HG03175 (cell line): Measurements from ENCODE around the gene LYPD4.

Source experiments
- ATAC-seq: cut with Tn5 transposase; IDR thresholded peaks from one replicate; pipeline ENCODE4 v1.9.1; 2021; ENCODE audit warnings: mild to moderate bottlenecking, moderate library complexity; ENCODE audit not compliant: unreplicated experiment

The LYPD4 gene

GRCh38 chr19:41844601-41845000 is at the start of gene LYPD4:
LYPD4 (minus strand) TSS chr19:41844683; CDS start chr19:41839285, 5,398 bp downstream.
- no peak for ATAC-seq

DNA sequence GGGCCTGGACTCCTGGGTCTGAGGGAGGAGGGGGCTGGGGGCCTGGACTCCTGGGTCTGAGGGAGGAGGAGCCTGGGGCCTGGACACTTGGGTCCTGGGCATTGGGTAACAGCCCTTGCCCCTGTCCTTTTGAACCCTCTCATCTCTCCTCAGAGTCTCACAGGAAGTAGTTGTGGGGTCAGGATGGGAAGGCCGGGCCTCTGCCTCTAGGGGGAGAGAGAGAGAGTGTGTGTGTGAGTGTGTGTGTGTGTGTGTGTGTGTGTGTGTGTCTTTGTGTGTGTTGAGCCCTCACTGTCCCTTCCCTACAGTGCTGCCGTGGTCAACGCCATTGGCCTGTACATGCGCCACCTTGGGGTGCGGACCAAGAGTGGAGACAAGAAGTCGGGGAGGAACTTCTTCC is 49.4 kb upstream of the LYPD4 start:
- no peak for ATAC-seq

DNA sequence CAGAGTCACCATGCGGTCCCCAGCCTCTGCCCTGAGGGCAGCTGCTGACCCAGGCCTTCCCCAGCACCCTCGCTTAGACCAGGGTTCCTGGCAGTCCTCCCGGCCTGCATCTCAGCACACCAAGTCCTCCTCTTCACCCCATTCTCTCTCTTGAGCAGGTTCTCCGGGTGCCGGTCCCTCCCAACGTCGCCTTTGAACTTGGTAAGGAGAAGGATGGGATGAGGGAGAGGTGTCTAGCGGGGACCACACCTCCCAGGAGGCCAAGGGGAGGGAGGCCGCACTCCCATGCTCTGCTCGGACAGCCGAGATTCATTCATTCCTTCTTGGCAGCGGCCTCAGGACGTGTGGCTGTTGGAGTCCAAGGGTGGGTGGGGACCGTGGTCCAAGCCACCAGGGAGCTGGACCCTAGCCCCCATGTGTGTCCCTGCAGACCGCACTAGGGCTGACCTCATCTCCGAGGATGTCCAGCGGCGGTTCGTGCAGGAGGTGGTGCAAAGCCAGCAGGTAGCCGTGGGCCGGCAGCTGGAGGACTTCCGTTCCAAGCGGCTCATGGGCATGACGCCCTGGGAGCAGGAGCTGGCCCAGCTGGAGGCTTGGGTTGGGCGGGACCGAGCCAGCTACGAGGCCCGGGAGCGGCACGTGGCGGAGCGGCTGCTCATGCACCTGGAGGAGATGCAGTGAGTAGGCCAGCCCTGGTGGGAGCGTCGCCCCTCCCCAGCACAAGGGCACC is 47.9 kb upstream of the LYPD4 start:
- ATAC-seq, result no peak

DNA sequence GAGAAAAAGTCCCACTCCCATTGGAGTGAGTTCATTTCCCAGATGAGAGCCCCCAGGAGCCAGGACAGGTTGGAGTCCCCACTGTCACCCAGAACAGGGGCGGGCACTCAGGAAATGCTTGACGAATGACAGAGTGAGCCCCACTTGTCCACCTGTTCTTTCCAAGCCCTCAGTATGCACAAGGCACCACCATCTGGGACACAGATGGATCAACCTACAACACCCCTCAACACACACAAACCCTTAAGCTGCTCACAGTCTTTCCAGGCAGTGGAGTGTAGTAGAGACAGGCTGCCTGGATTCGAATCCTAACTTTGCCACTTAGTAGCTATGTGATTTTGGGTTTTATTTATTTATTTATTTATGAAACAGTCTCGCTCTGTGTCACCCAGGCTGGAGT is 46.5 kb upstream of the LYPD4 start:
- ATAC-seq, result no peak

DNA sequence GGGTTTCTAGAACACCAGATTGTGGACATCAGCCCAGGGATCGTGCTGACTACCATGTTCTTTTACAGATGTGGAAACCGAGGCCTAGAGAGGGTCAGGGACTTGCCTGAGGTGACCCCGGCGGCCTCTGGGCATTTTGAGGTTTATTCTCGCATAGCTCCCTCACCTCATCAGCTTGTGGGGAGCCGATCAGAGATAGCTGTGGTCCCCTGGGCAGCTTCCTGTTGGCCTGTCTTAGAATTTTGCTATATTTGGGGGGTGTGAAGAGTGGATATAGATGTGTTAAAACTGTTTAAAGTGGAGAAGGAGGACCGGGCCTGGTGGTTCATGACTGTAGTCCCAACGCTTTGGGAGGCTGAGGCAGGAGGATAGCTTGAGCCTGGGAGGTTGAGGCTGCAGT is 45.4 kb upstream of the LYPD4 start:
- no peak for ATAC-seq

GRCh38 chr19:41888926-41889325 is 44.4 kb upstream of the LYPD4 start:
- ATAC-seq, result no peak

DNA sequence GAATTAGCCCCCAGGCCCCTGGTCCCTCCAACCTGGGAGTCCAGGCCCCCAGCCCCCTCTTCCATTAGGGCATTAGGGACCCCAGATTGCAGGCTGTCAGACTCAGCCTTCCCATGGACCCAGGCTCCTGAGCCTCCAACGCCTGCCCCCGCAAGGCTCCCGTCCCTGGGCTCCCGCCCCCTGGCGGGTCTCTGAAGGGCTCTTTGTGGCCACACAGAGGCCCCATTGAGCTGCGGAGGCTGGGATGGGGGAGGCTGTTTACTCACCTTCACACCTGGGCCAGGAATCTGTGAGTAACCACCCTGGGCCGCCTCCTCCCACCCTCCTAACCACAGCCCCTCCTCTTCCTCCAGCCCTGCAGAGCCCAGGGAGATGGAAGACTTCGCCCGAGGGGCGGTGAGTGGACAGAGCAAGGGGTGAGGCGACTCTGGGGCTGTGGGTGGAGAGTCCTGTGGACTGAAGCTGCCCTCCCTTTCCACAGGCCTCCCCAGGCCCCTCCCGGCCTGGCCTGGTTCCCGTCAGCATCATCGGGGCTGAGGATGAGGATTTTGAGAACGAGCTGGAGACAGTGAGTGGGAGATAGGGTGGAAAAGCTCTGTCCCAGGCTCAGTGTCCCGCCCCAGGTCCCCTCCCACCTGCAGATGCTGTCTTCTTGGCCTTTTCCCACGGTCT is 43.4 kb upstream of the LYPD4 start:
- ATAC-seq, result no peak

GRCh38 chr19:41886761-41887710 is 42.6 kb upstream of the LYPD4 start:
- ATAC-seq, result no peak

DNA sequence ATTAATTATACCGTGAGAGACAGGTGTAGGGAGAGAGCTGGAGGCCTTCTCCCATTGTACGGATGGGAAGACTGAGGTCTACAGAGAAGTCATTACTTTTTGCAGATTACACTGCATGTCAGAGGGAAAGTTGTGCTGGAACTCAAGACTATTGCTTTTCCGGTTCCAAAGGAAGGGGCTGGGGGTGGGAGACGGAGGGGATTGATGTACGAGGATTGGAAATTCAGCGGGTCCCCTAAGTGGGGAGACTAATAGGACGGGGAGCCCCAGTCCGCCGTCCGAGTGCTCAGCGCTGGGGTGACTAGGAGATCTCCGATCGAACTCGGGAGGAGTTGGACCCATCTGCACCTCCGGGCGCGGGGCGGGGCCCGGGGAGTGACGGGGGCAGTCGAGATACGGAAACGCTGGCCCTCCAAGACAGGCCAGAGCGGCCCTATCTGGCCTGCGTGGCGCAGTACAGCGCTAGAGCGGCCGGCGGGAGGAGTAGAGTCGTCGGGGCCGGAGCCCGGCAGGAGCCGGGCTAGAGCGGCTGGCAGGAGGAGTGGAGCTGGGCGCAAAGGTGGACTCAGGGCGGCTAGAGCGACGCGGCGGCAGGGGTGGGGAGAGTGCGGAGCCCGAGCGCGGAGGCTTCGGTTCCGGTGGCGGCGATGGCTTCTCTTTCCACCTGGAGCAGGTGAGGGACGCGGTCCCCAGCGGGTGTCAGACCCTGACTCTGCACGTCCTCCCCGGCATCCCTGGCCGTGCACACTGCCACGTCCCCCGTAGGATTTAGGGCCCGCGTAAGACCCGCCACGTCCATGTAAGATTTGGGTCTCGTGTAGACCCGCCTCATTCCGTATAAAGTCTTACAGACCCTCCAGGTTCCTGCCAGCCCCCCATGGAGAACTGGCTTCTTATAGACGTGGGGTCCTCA is 39.6 kb upstream of the LYPD4 start:
- ATAC-seq, result peak; percentile 82

DNA sequence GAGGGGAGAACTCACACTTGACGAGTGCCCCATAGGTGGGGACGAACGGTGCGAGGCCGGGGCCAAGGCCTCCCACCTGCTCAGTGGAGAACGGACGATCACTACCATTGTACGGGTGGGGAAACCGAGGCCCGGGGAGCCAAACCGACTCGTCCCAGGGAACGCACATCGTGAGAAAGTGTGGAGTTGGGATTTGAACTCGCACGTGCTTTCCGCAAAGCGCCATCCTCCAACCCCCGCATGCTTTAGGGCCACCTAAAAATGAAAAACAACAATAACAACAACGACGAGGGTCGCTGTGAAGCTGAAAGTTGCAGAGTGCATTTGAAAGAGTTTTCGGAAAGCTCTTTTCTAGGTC is 39.0 kb upstream of the LYPD4 start:
- ATAC-seq, result no peak

DNA sequence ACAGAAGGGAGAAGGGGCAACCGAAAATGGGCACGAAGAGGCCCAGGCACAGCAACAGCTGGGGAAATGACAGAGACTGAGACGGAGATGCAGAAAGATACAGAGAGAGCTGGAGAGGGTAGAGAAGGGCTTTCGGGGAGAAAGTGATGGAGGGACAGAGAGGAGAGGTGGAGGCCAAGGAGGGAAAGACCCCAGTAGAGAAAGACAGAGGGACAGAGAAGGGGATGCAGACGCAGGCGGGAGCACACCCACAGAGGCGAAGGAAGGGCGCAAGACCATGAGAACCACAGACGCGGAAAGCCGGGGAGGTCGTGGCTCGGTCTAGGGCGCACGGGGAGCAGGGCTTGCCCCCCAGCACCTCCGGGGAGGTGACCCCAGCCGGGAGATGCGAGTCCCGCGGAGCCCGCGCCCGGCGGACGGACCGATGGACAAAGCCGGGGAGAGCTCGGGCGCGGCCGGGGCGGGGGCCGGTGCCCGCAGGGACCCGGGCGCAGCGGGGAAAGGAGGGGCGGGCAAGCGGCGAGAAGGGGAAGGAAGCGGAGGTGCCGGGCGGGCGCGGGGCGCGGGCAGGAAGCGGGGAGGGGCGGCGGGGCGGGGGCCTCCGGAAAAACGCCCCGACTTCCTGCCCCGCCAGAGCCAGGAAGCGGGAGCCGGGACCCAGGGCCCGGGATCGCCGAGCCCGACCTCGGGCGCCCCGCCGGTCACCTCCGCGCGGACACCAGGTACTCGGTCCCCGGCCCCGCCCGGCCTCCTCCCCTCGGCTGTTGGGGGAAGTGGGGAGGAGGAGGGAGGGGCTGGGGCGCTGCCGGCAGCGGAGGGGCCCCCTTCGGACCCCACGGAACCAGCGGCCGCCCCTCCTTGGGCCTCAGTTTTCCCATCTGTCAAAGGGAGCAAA is 38.3 kb upstream of the LYPD4 start, which contains the start of gene ARHGEF1:
ARHGEF1 (plus strand) TSS at position 617 of the 895 bp plus-strand sequence. CDS start 4,899 bp downstream, outside the sequence.
- no peak for ATAC-seq

GRCh38 chr19:41880329-41880708 is 35.8 kb upstream of the LYPD4 start:
- ATAC-seq, result no peak

DNA sequence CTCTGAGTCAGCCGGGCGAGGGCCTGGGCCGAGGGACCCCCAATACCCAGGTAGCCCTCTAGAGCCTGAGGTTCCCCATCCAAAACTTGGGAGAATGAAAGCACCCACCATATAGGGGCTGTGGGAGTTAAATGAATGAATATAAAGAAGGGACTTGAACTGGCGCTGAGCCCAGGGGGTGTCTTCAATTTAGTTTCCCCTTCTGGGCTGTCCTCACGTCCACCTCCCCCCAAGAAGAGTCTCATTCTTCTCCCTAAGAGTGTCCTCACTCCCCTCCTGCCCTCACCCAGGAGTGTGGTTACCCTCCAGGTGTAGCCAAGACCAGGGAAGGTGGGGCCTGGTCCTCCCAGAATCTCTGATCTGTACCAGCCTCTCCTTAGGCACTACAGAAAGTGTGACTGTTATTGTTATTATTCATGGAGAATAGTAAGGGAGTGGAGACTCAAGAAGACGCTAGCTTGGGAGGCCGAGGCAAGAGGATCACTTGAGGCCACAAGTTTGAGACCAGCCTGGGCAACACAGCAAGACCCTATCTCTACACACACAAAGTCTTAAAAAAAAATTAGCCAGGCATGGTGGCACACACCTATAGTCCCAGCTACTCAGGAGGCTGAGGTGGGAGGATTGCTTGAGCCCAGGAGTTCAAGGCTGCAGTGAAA is 35.3 kb upstream of the LYPD4 start:
- no peak for ATAC-seq

GRCh38 chr19:41879080-41879479 is 34.6 kb upstream of the LYPD4 start:
- ATAC-seq, result no peak

GRCh38 chr19:41877916-41878905 is 33.7 kb upstream of the LYPD4 start:
- no peak for ATAC-seq

- ATAC-seq, result peak; percentile 64
These were observed 32.7 kb upstream of the LYPD4 start, which contains the start of gene CD79A for GRCh38 chr19:41876847-41877832. CD79A (plus strand) TSS chr19:41877279; CDS start chr19:41877305, 26 bp downstream.
